Measurements from ENCODE around the gene MREG. TPM values are rescaled to one million over a fixed set of nuclear protein-coding genes. Genes with fewer than 3 reads are reported as not detected.

The MREG gene
- polyA plus RNA-seq, 3 donors: 0.14 to 0.47 TPM; not detected in 1

GRCh38 chr2:216051350-216051749 lies 38.0 kb upstream of the MREG start:
- DNase-seq: no peak
- intact Hi-C loops (cut with micrococcal nuclease): no loop called here
- no peak overlapping the region for H3K4me3 Mint-ChIP-seq
- H3K4me1 ChIP-seq (ENCODE audit: control insufficient read depth in 1 of 2, insufficient read depth in 2 of 2, low read length in 2 of 2): no peaks in the 10 kb centered on the region
- no peaks in the 10 kb centered on the region for H3K27me3 ChIP-seq (ENCODE audit: control insufficient read depth in 2 of 2, insufficient read depth in 2 of 2, low read length in 2 of 2)
- no peak overlapping the region for H3K4me3 ChIP-seq (replicated peaks in 1 of 3; ENCODE audit: low read depth in 2 of 3, low read length in 3 of 3)
- peaks cover 20 to 32% of the 10 kb centered on the region in 2 donors for H3K36me3 ChIP-seq (replicated peaks in 1 of 2; ENCODE audit: control insufficient read depth in 1 of 2, insufficient read depth in 2 of 2, low read length in 2 of 2)
- H3K9me3 ChIP-seq (replicated peaks in 1 of 2; ENCODE audit: control insufficient read depth in 1 of 2, insufficient read depth in 1 of 2, low read length in 2 of 2): no peaks in the 10 kb centered on the region
- no peaks in the 10 kb centered on the region for H3K4me1 Mint-ChIP-seq
- peaks cover 32 to 42% of the 10 kb centered on the region in 2 donors for H3K36me3 Mint-ChIP-seq
- no peak overlapping the region for H3K4me2 ChIP-seq (replicated peaks; ENCODE audit: extremely low read depth, low read length, poor library complexity, severe bottlenecking)
- H3K79me2 ChIP-seq (ENCODE audit: insufficient read depth, low read length): no peaks in the 10 kb centered on the region
- TF ChIP-seq CTCF (IDR thresholded peaks at IDR 0.05): no peak
- H4K20me1 ChIP-seq (ENCODE audit: insufficient read depth, low read length): no peaks in the 10 kb centered on the region
- peaks cover 0 to 2% (median 0%) of the 10 kb centered on the region in 3 donors for H3K27me3 Mint-ChIP-seq (ENCODE audit: low read depth in 3 of 3)
- no peak overlapping the region for H3K9ac ChIP-seq (ENCODE audit: insufficient read depth, low read length, poor library complexity, severe bottlenecking)
- H3K27ac Mint-ChIP-seq: no peak overlapping the region
- H3K9me3 Mint-ChIP-seq: peaks cover 0 to 4% (median 0%) of the 10 kb centered on the region in 7 donors
- H2AFZ ChIP-seq (ENCODE audit: insufficient read depth, low read depth, low read length, poor library complexity, severe bottlenecking): no peak overlapping the region
- no peak overlapping the region for H3K27ac ChIP-seq (ENCODE audit: low read depth in 1 of 2, low read length in 2 of 2)
- WGBS (ENCODE audit: insufficient coverage): no CpG with 5 or more reads among the region's 3 CpGs

- Mint-ChIP-seq H3K27me3 (ENCODE audit: low read depth in 3 of 3) (peaks cover 0 to 2% (median 0%) of the 10 kb centered on the region in 3 donors), H3K4me3 (no peak overlapping the region), H3K4me1 (no peaks in the 10 kb centered on the region), H3K36me3 (peaks cover 30 to 40% of the 10 kb centered on the region in 2 donors), H3K9me3 (peaks cover 0 to 3% (median 0%) of the 10 kb centered on the region in 7 donors), H3K27ac (no peak overlapping the region)
- no peak overlapping the region for H3K27ac ChIP-seq (ENCODE audit: low read depth in 1 of 2, low read length in 2 of 2)
- no peak overlapping the region for H3K4me2 ChIP-seq (replicated peaks; ENCODE audit: extremely low read depth, low read length, poor library complexity, severe bottlenecking)
- WGBS (ENCODE audit: insufficient coverage): no CpG with 5 or more reads among the region's 2 CpGs
- no peaks in the 10 kb centered on the region for H3K79me2 ChIP-seq (ENCODE audit: insufficient read depth, low read length)
- DNase-seq: no peak
- H3K27me3 ChIP-seq (ENCODE audit: control insufficient read depth in 2 of 2, insufficient read depth in 2 of 2, low read length in 2 of 2): no peaks in the 10 kb centered on the region
- intact Hi-C loops (cut with micrococcal nuclease): no loop called here
- H4K20me1 ChIP-seq (ENCODE audit: insufficient read depth, low read length): no peaks in the 10 kb centered on the region
- TF ChIP-seq CTCF (IDR thresholded peaks at IDR 0.05): no peak
- H3K9ac ChIP-seq (ENCODE audit: insufficient read depth, low read length, poor library complexity, severe bottlenecking): no peak overlapping the region
- H3K4me1 ChIP-seq (ENCODE audit: control insufficient read depth in 1 of 2, insufficient read depth in 2 of 2, low read length in 2 of 2): no peaks in the 10 kb centered on the region
- no peak overlapping the region for H2AFZ ChIP-seq (ENCODE audit: insufficient read depth, low read depth, low read length, poor library complexity, severe bottlenecking)
- H3K4me3 ChIP-seq (replicated peaks in 1 of 3; ENCODE audit: low read depth in 2 of 3, low read length in 3 of 3): no peak overlapping the region
- peaks cover 23 to 40% of the 10 kb centered on the region in 2 donors for H3K36me3 ChIP-seq (replicated peaks in 1 of 2; ENCODE audit: control insufficient read depth in 1 of 2, insufficient read depth in 2 of 2, low read length in 2 of 2)
- H3K9me3 ChIP-seq (replicated peaks in 1 of 2; ENCODE audit: control insufficient read depth in 1 of 2, insufficient read depth in 1 of 2, low read length in 2 of 2): no peaks in the 10 kb centered on the region
Observed at GRCh38 chr2:216049452-216049851, 36.1 kb upstream of the MREG start.
